GM23338 (cell line): ENCODE data around the gene EDEM3. TPM values are rescaled to one million over a fixed set of nuclear protein-coding genes. Genes with fewer than 3 reads are reported as not detected.
A peak's percentile ranks its signal among the peaks of the same experiment; 100 is the strongest.

Experiments
- ATAC-seq: fragments of 200-7000 bp; cut with Tn5 transposase; 3 replicates; pipeline ENCODE4 v1.9.1; 2020
- DNase-seq: peaks from one replicate; pipeline ENCODE4 v3.0.0-alpha.2; 2015; ENCODE audit warnings: low spot score
- H2AFZ ChIP-seq: fragments of 200-600 bp; sonication (generic); 2 replicates; pipeline ENCODE4 v1.8.0; 2016; ENCODE audit warnings: antibody characterized with exemption, mild to moderate bottlenecking, moderate library complexity
- H3F3A ChIP-seq: fragments of 200-600 bp; sonication (generic); replicated peaks from 2 replicates; pipeline ENCODE4 v1.8.0; 2017; ENCODE audit warnings: antibody characterized with exemption, mixed run types, low read depth
- H3K27ac ChIP-seq: fragments of 200-600 bp; sonication (generic); 2 replicates; pipeline ENCODE4 v1.6.1; 2016; ENCODE audit warnings: low read depth
- H3K27me3 ChIP-seq: fragments of 200-600 bp; sonication (generic); 2 replicates; pipeline ENCODE4 v1.8.0; 2016; ENCODE audit warnings: mild to moderate bottlenecking, mixed run types, moderate library complexity; ENCODE audit not compliant: insufficient read depth
- H3K36me3 ChIP-seq: fragments of 200-600 bp; sonication (generic); 2 replicates; pipeline ENCODE4 v1.8.0; 2016; ENCODE audit warnings: mild to moderate bottlenecking; ENCODE audit not compliant: insufficient read depth
- H3K4me1 ChIP-seq: fragments of 200-600 bp; sonication (generic); 2 replicates; pipeline ENCODE4 v1.8.0; 2016; ENCODE audit warnings: mild to moderate bottlenecking, moderate library complexity; ENCODE audit not compliant: insufficient read depth
- H3K4me2 ChIP-seq: fragments of 200-600 bp; sonication (generic); 2 replicates; pipeline ENCODE4 v1.7.1; 2017; ENCODE audit warnings: mixed run types
- H3K4me3 ChIP-seq: fragments of 200-600 bp; sonication (generic); 2 replicates; pipeline ENCODE4 v1.6.1; 2016; ENCODE audit warnings: mixed run types
- H3K79me2 ChIP-seq: fragments of 200-600 bp; sonication (generic); replicated peaks from 2 replicates; pipeline ENCODE4 v1.8.0; 2017; ENCODE audit warnings: mild to moderate bottlenecking; ENCODE audit not compliant: insufficient read depth
- H3K9me2 ChIP-seq: fragments of 200-600 bp; sonication (generic); 2 replicates; pipeline ENCODE4 v1.8.0; 2017; ENCODE audit not compliant: insufficient read depth
- H4K20me1 ChIP-seq: fragments of 200-600 bp; sonication (generic); replicated peaks from 2 replicates; pipeline ENCODE4 v1.8.0; 2017; ENCODE audit warnings: mild to moderate bottlenecking; ENCODE audit not compliant: insufficient read depth
- H3K27ac Mint-ChIP-seq: 2 replicates; pipeline ENCODE4 v1.8.0; 2020; ENCODE audit warnings: inconsistent platforms, mild to moderate bottlenecking, moderate library complexity, mixed read lengths
- H3K27me3 Mint-ChIP-seq: 3 replicates; pipeline ENCODE4 v1.8.0; 2022; ENCODE audit warnings: low read depth, mild to moderate bottlenecking, moderate library complexity, mixed read lengths, inconsistent platforms; ENCODE audit not compliant: insufficient read depth, poor library complexity
- H3K36me3 Mint-ChIP-seq: 3 replicates; pipeline ENCODE4 v1.8.0; 2021; ENCODE audit warnings: low read depth, mild to moderate bottlenecking, inconsistent platforms, moderate library complexity, mixed read lengths
- H3K4me1 Mint-ChIP-seq: 3 replicates; pipeline ENCODE4 v1.8.0; 2020; ENCODE audit warnings: mild to moderate bottlenecking, inconsistent platforms, mixed read lengths
- H3K4me3 Mint-ChIP-seq: 3 replicates; pipeline ENCODE4 v1.8.0; 2021; ENCODE audit warnings: moderate library complexity, mild to moderate bottlenecking, inconsistent platforms, mixed read lengths
- H3K9me3 Mint-ChIP-seq: 3 replicates; pipeline ENCODE4 v1.8.0; 2020; ENCODE audit warnings: moderate library complexity, mild to moderate bottlenecking, inconsistent platforms, mixed read lengths
- CREB1 ChIP-seq: fragments of 250-450 bp; sonication (Bioruptor Pico); IDR thresholded peaks from 2 replicates; pipeline ENCODE4 v1.5.0; 2020; ENCODE audit warnings: low read depth, mild to moderate bottlenecking, moderate library complexity
- EZH2 ChIP-seq: fragments of 200-600 bp; sonication (generic); IDR thresholded peaks from one replicate; pipeline ENCODE4 v1.8.0; 2017; ENCODE audit warnings: antibody characterized with exemption, mild to moderate bottlenecking, low read depth; ENCODE audit not compliant: unreplicated experiment
- EZH2phosphoT487 ChIP-seq: fragments of 200-600 bp; sonication (generic); IDR thresholded peaks from one replicate; pipeline ENCODE4 v1.8.1; 2018; ENCODE audit warnings: antibody characterized with exemption; ENCODE audit not compliant: unreplicated experiment
- JUNB ChIP-seq: IDR thresholded peaks from one replicate; pipeline ENCODE4 v1.6.1; 2016; ENCODE audit warnings: antibody characterized with exemption; ENCODE audit not compliant: unreplicated experiment
- NANOG ChIP-seq: IDR thresholded peaks from 2 replicates; pipeline ENCODE4 v1.6.1; 2016; ENCODE audit warnings: antibody characterized with exemption, borderline replicate concordance
- POLR2AphosphoS5 ChIP-seq: IDR thresholded peaks from 2 replicates; pipeline ENCODE4 v1.6.1; 2016; ENCODE audit warnings: antibody characterized with exemption, low read depth
- ZNF114 ChIP-seq: fragments of 250-450 bp; sonication (Bioruptor Pico); IDR thresholded peaks from 2 replicates; pipeline ENCODE4 v1.5.0; 2020; ENCODE audit warnings: mild to moderate bottlenecking, moderate library complexity
- ZNF331 ChIP-seq: fragments of 250-450 bp; sonication (Bioruptor Pico); IDR thresholded peaks from 2 replicates; pipeline ENCODE4 v1.5.0; 2020; ENCODE audit warnings: low read depth, mild to moderate bottlenecking, moderate library complexity
- polyA plus RNA-seq: library from polyadenylated mRNA; unstranded; fragments of >200 nt; fragmentation: Nextera tagmentation; extraction: Ambion mirVana; gene quantifications from 2 replicates; pipeline ENCODE4 v1.2.1, GENCODE V29; 2016
- total RNA-seq: library from RNA; depleted of rRNA; stranded (reverse); fragments of >200 nt; shearing (Covaris generic); gene quantifications from 2 replicates; pipeline ENCODE4 v1.2.3, GENCODE V29; 2014
- TF ChIP-seq, protein P1 (sequence below): IDR thresholded peaks from one replicate; pipeline ENCODE4 v1.6.1; 2018; ENCODE audit warnings: antibody characterized with exemption; ENCODE audit not compliant: unreplicated experiment
- TF ChIP-seq, protein P2 (sequence below): IDR thresholded peaks from 2 replicates; pipeline ENCODE4 v1.6.1; 2016; ENCODE audit warnings: antibody characterized with exemption
- TF ChIP-seq, protein P3 (sequence below): fragments of 250-450 bp; sonication (Bioruptor Pico); IDR thresholded peaks from 2 replicates; pipeline ENCODE4 v1.5.0; 2020; ENCODE audit warnings: mild to moderate bottlenecking, moderate library complexity
- TF ChIP-seq, protein P4 (sequence below), 2 experiments: fragments of 200-600 bp in 1 of 2; sonication (generic) in 1 of 2; conservative IDR thresholded peaks; 2 replicates each; pipeline versions ENCODE4 v1.5.1 to v1.6.1; 2016 to 2017; ENCODE audit warnings: antibody characterized with exemption in 2 of 2, low read depth in 2 of 2, mild to moderate bottlenecking in 2 of 2, moderate library complexity in 1 of 2

The EDEM3 gene
- total and polyA plus RNA-seq, 2 experiments from 2014 or later: 4.8 to 11.5 TPM

DNA sequence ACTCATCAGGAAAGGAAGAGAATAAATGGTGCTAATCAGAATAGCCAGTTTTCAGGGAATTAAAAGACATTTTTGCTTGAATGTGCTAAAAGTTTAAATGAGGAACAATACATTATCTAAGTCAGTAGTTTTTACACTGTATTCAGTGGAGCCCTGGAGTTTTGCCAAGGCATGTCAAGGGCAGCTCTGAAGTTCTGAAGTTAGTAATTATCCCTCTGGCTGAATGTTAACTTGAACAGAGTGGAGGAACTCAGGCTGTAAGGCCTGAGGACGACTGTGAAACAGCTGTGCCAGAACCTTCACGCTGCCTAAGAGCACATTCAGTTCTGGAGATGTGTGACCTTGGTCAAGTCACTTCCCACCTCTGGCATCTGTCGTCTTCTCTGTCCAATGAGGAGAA, 68.1 kb downstream of the EDEM3 start:
- Histone ChIP-seq H3K36me3 (no peaks in the 10 kb centered on the region), H3K9me2 (no peaks in the 10 kb centered on the region), H3K4me2 (no peak overlapping the region), H4K20me1 (no peaks in the 10 kb centered on the region), H3K4me1 (no peaks in the 10 kb centered on the region; the same call in 1 of the 2 replicates), H3K79me2 (no peaks in the 10 kb centered on the region), H2AFZ (peak overlapping the region; percentile 11; the same call in 1 of the 2 replicates), H3F3A (no peaks in the 10 kb centered on the region), H3K27me3 (no peaks in the 10 kb centered on the region), H3K27ac (no peak overlapping the region), H3K4me3 (no peak overlapping the region)
- TF ChIP-seq, protein P1, sequence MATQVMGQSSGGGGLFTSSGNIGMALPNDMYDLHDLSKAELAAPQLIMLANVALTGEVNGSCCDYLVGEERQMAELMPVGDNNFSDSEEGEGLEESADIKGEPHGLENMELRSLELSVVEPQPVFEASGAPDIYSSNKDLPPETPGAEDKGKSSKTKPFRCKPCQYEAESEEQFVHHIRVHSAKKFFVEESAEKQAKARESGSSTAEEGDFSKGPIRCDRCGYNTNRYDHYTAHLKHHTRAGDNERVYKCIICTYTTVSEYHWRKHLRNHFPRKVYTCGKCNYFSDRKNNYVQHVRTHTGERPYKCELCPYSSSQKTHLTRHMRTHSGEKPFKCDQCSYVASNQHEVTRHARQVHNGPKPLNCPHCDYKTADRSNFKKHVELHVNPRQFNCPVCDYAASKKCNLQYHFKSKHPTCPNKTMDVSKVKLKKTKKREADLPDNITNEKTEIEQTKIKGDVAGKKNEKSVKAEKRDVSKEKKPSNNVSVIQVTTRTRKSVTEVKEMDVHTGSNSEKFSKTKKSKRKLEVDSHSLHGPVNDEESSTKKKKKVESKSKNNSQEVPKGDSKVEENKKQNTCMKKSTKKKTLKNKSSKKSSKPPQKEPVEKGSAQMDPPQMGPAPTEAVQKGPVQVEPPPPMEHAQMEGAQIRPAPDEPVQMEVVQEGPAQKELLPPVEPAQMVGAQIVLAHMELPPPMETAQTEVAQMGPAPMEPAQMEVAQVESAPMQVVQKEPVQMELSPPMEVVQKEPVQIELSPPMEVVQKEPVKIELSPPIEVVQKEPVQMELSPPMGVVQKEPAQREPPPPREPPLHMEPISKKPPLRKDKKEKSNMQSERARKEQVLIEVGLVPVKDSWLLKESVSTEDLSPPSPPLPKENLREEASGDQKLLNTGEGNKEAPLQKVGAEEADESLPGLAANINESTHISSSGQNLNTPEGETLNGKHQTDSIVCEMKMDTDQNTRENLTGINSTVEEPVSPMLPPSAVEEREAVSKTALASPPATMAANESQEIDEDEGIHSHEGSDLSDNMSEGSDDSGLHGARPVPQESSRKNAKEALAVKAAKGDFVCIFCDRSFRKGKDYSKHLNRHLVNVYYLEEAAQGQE: no peak
- TF ChIP-seq, protein P2, sequence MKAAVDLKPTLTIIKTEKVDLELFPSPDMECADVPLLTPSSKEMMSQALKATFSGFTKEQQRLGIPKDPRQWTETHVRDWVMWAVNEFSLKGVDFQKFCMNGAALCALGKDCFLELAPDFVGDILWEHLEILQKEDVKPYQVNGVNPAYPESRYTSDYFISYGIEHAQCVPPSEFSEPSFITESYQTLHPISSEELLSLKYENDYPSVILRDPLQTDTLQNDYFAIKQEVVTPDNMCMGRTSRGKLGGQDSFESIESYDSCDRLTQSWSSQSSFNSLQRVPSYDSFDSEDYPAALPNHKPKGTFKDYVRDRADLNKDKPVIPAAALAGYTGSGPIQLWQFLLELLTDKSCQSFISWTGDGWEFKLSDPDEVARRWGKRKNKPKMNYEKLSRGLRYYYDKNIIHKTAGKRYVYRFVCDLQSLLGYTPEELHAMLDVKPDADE: no peak
- TF ChIP-seq JUNB (no peak), EZH2phosphoT487 (no peak), EZH2 (no peak), CREB1 (no peak), ZNF114 (CRISPR knock-in tag) (no peak), NANOG (no peak), ZNF331 (CRISPR knock-in tag) (no peak), POLR2AphosphoS5 (no peak)
- TF ChIP-seq, protein P3, sequence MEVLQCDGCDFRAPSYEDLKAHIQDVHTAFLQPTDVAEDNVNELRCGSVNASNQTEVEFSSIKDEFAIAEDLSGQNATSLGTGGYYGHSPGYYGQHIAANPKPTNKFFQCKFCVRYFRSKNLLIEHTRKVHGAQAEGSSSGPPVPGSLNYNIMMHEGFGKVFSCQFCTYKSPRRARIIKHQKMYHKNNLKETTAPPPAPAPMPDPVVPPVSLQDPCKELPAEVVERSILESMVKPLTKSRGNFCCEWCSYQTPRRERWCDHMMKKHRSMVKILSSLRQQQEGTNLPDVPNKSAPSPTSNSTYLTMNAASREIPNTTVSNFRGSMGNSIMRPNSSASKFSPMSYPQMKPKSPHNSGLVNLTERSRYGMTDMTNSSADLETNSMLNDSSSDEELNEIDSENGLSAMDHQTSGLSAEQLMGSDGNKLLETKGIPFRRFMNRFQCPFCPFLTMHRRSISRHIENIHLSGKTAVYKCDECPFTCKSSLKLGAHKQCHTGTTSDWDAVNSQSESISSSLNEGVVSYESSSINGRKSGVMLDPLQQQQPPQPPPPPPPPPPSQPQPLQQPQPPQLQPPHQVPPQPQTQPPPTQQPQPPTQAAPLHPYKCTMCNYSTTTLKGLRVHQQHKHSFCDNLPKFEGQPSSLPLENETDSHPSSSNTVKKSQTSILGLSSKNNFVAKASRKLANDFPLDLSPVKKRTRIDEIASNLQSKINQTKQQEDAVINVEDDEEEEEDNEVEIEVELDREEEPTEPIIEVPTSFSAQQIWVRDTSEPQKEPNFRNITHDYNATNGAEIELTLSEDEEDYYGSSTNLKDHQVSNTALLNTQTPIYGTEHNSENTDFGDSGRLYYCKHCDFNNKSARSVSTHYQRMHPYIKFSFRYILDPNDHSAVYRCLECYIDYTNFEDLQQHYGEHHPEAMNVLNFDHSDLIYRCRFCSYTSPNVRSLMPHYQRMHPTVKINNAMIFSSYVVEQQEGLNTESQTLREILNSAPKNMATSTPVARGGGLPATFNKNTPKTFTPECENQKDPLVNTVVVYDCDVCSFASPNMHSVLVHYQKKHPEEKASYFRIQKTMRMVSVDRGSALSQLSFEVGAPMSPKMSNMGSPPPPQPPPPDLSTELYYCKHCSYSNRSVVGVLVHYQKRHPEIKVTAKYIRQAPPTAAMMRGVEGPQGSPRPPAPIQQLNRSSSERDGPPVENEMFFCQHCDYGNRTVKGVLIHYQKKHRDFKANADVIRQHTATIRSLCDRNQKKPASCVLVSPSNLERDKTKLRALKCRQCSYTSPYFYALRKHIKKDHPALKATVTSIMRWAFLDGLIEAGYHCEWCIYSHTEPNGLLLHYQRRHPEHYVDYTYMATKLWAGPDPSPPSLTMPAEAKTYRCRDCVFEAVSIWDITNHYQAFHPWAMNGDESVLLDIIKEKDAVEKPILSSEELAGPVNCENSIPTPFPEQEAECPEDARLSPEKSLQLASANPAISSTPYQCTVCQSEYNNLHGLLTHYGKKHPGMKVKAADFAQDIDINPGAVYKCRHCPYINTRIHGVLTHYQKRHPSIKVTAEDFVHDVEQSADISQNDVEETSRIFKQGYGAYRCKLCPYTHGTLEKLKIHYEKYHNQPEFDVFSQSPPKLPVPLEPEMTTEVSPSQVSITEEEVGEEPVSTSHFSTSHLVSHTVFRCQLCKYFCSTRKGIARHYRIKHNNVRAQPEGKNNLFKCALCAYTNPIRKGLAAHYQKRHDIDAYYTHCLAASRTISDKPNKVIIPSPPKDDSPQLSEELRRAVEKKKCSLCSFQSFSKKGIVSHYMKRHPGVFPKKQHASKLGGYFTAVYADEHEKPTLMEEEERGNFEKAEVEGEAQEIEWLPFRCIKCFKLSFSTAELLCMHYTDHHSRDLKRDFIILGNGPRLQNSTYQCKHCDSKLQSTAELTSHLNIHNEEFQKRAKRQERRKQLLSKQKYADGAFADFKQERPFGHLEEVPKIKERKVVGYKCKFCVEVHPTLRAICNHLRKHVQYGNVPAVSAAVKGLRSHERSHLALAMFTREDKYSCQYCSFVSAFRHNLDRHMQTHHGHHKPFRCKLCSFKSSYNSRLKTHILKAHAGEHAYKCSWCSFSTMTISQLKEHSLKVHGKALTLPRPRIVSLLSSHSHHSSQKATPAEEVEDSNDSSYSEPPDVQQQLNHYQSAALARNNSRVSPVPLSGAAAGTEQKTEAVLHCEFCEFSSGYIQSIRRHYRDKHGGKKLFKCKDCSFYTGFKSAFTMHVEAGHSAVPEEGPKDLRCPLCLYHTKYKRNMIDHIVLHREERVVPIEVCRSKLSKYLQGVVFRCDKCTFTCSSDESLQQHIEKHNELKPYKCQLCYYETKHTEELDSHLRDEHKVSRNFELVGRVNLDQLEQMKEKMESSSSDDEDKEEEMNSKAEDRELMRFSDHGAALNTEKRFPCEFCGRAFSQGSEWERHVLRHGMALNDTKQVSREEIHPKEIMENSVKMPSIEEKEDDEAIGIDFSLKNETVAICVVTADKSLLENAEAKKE (CRISPR knock-in tag): no peak
- TF ChIP-seq, protein P4, sequence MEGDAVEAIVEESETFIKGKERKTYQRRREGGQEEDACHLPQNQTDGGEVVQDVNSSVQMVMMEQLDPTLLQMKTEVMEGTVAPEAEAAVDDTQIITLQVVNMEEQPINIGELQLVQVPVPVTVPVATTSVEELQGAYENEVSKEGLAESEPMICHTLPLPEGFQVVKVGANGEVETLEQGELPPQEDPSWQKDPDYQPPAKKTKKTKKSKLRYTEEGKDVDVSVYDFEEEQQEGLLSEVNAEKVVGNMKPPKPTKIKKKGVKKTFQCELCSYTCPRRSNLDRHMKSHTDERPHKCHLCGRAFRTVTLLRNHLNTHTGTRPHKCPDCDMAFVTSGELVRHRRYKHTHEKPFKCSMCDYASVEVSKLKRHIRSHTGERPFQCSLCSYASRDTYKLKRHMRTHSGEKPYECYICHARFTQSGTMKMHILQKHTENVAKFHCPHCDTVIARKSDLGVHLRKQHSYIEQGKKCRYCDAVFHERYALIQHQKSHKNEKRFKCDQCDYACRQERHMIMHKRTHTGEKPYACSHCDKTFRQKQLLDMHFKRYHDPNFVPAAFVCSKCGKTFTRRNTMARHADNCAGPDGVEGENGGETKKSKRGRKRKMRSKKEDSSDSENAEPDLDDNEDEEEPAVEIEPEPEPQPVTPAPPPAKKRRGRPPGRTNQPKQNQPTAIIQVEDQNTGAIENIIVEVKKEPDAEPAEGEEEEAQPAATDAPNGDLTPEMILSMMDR (conservative IDR thresholded peaks at IDR 0.05; ENCODE audit: low read depth in 2 of 2): no peak
- DNase-seq: no peak
- peaks cover 6% of the 10 kb centered on the region for H3K4me1 Mint-ChIP-seq
- H3K9me3 Mint-ChIP-seq: no peaks in the 10 kb centered on the region; the same call in 2 of the 3 replicates
- no peak for ATAC-seq
- H3K27ac Mint-ChIP-seq: no peak overlapping the region
- no peak overlapping the region for H3K4me3 Mint-ChIP-seq
- H3K36me3 Mint-ChIP-seq: no peaks in the 10 kb centered on the region
- H3K27me3 Mint-ChIP-seq: no peaks in the 10 kb centered on the region
